Renal pelvis (tissue), 4 donors: ENCODE measurements around the gene WNK1. TPM values are rescaled to one million over a fixed set of nuclear protein-coding genes. Genes with fewer than 3 reads are reported as not detected.

ENCODE experiments used
- DNase-seq: peaks from one replicate; pipeline ENCODE4 v3.0.0-alpha.2; 2013
- polyA plus RNA-seq, 3 donors: library from polyadenylated mRNA; unstranded; fragments of 120-200 nt; gene quantifications; one replicate each; pipeline ENCODE4 v1.2.1, GENCODE V29; 2013; ENCODE audit not compliant: insufficient read length in 3 of 3

Gene WNK1
- polyA plus RNA-seq, 3 donors, result 89.6 to 131 (median 128) TPM

GRCh38 chr12:943051-943450, 190.7 kb downstream of the WNK1 start:
- DNase-seq, result no peak

GRCh38 chr12:944211-944610, 191.8 kb downstream of the WNK1 start:
- DNase-seq, result no peak

GRCh38 chr12:946212-946611, 193.8 kb downstream of the WNK1 start:
- no peak for DNase-seq

- no peak for DNase-seq
Observed at GRCh38 chr12:946631-947030, 194.3 kb downstream of the WNK1 start.

- no peak for DNase-seq
Observed at GRCh38 chr12:948238-948637, 195.9 kb downstream of the WNK1 start.

- DNase-seq, result peak; percentile 99
Observed at GRCh38 chr12:949453-950191, 197.2 kb downstream of the WNK1 start, which contains the start of gene RAD52. Gene RAD52 (minus strand): TSS chr12:949694. CDS start chr12:933058, 16,636 bp downstream.

GRCh38 chr12:951176-951575, 198.8 kb downstream of the WNK1 start:
- DNase-seq, result no peak

GRCh38 chr12:953776-954175, 201.4 kb downstream of the WNK1 start:
- no peak for DNase-seq

GRCh38 chr12:954741-955140, 202.4 kb downstream of the WNK1 start:
- DNase-seq, result no peak

GRCh38 chr12:955939-956338, 203.6 kb downstream of the WNK1 start:
- DNase-seq, result no peak

- DNase-seq, result no peak
Observed at GRCh38 chr12:958588-959123, 206.3 kb downstream of the WNK1 start.

Other genes with a start within 250 kb of the WNK1 start
- 1 to 10 TPM in 2 of 3 donors, under 1 TPM in 1; 0.88 to 2.3 (median 1.5) TPM for gene NINJ2, start 89.1 kb upstream of the WNK1 start, polyA plus RNA-seq
- 10 to 100 TPM; 21.3 to 46.6 (median 41.0) TPM for gene RAD52, start 197.1 kb downstream of the WNK1 start, polyA plus RNA-seq
- 10 to 100 TPM; 33.7 to 42.1 (median 34.8) TPM for gene ERC1, start 238.6 kb downstream of the WNK1 start, polyA plus RNA-seq